PC-9 (cell line): Measurements from ENCODE around the gene USP31. TPM values are rescaled to one million over a fixed set of nuclear protein-coding genes. Genes with fewer than 3 reads are reported as not detected.

Experiments used
- BruUV-seq: library from RNA; stranded (reverse); fragments of 400-500 nt; replicated peaks from 2 replicates; lab custom pipeline; 2021; lab: Mats Ljungman, UMichigan
- CTCF ChIA-PET: fragments of 300-600 bp; sonication (Branson Sonifier 250); formaldehyde crosslinking; loops from one replicate; lab custom pipeline; 2022; ENCODE audit warnings: antibody characterized with exemption; lab: Charles Lee
- POLR2A ChIA-PET: fragments of 300-600 bp; sonication (Branson Sonifier 250); formaldehyde crosslinking; loops from one replicate; lab custom pipeline; 2022; ENCODE audit warnings: antibody characterized with exemption; ENCODE audit not compliant: unreplicated experiment; lab: Charles Lee
- DNase-seq, 2 experiments: peaks; one replicate each; pipeline versions ENCODE4 v3.0.0 to v3.0.0-alpha.2; 2015 to 2022; ENCODE audit warnings: mixed read lengths in 1 of 2
- H2AFZ ChIP-seq: fragments of 200-600 bp; sonication (generic); 2 replicates; pipeline ENCODE4 v1.8.1; 2017; ENCODE audit warnings: antibody characterized with exemption
- H3F3A ChIP-seq: fragments of 200-600 bp; sonication (generic); 2 replicates; pipeline ENCODE4 v1.8.1; 2017; ENCODE audit warnings: antibody characterized with exemption, mild to moderate bottlenecking, low read depth; ENCODE audit not compliant: insufficient read depth
- H3K27ac ChIP-seq: fragments of 200-600 bp; sonication (generic); 2 replicates; pipeline ENCODE4 v1.6.1; 2016; ENCODE audit warnings: mixed run types
- H3K27me3 ChIP-seq: fragments of 200-600 bp; sonication (generic); 2 replicates; pipeline ENCODE4 v1.6.1; 2016; ENCODE audit warnings: low read depth, mixed run types; ENCODE audit not compliant: insufficient read depth
- H3K36me3 ChIP-seq: fragments of 200-600 bp; sonication (generic); 2 replicates; pipeline ENCODE4 v1.6.1; 2016; ENCODE audit warnings: low read depth, mixed run types
- H3K4me1 ChIP-seq: fragments of 200-600 bp; sonication (generic); replicated peaks from 2 replicates; pipeline ENCODE4 v1.6.1; 2016; ENCODE audit warnings: mixed run types; ENCODE audit not compliant: insufficient read depth
- H3K4me2 ChIP-seq: fragments of 200-600 bp; sonication (generic); 2 replicates; pipeline ENCODE4 v1.6.1; 2017; ENCODE audit warnings: mixed run types
- H3K4me3 ChIP-seq: fragments of 200-600 bp; sonication (generic); 2 replicates; pipeline ENCODE4 v1.6.1; 2016; ENCODE audit warnings: mixed run types
- H3K79me2 ChIP-seq: fragments of 200-600 bp; sonication (generic); 2 replicates; pipeline ENCODE4 v1.6.1; 2017; ENCODE audit warnings: low read depth, mixed run types
- H3K9me2 ChIP-seq: fragments of 200-600 bp; sonication (generic); 2 replicates; pipeline ENCODE4 v1.8.1; 2017; ENCODE audit warnings: mild to moderate bottlenecking; ENCODE audit not compliant: insufficient read depth
- H3K9me3 ChIP-seq: fragments of 200-600 bp; sonication (generic); 2 replicates; pipeline ENCODE4 v1.8.1; 2016; ENCODE audit warnings: low read depth; ENCODE audit not compliant: insufficient read depth
- H4K20me1 ChIP-seq: fragments of 200-600 bp; sonication (generic); 2 replicates; pipeline ENCODE4 v1.8.1; 2017; ENCODE audit not compliant: insufficient read depth
- EZH2 ChIP-seq: fragments of 200-600 bp; sonication (generic); IDR thresholded peaks from 2 replicates; pipeline ENCODE4 v1.8.0; 2017; ENCODE audit warnings: antibody characterized with exemption, low read depth
- intact Hi-C: fragments of 100-400 bp; cut with micrococcal nuclease; formaldehyde crosslinking; loops from one replicate; pipeline ENCODE4 v1.10.0; 2022; ENCODE audit not compliant: unreplicated experiment
- total RNA-seq: library from RNA; stranded (reverse); gene quantifications from 2 replicates; pipeline ENCODE4 v1.2.3, GENCODE V29; 2021
- TF ChIP-seq, protein P1 (sequence below): fragments of 200-600 bp; sonication (generic); conservative IDR thresholded peaks from 2 replicates; pipeline ENCODE4 v1.6.1; 2017; ENCODE audit warnings: mixed run types, antibody characterized with exemption, mild to moderate bottlenecking, moderate library complexity

USP31 gene
- total RNA-seq, 1 experiment from 2014 or later = 12.1 TPM

DNA sequence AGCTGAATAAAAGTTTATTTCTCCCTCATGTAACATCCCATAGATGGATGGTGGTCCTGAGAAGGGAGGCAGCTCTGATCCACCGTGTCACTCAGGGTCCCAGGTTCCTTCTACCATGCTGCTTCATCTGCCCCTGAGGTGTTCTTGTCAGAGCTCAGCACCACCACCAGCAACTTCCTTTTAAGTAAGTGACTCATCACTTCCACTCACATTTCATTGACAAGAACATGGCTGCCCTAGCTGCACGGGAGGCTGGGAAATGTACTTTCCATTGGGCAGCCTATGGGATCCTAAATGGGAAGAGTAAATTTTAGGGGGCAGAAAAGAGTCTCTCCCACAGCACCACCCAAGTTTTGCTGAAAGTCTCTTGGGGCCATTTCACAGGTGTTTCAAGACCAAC, 134.7 kb downstream of the USP31 start:
- POLR2A ChIA-PET = no interaction called here
- Histone ChIP-seq H3K9me3 (no peaks in the 10 kb centered on the region), H3K4me1 (no peaks in the 10 kb centered on the region), H3K9me2 (no peaks in the 10 kb centered on the region), H3K4me2 (no peak overlapping the region), H3F3A (no peaks in the 10 kb centered on the region), H3K36me3 (no peaks in the 10 kb centered on the region), H4K20me1 (no peaks in the 10 kb centered on the region), H3K27ac (no peak overlapping the region), H2AFZ (no peak overlapping the region), H3K79me2 (no peaks in the 10 kb centered on the region), H3K27me3 (peaks cover 70% of the 10 kb centered on the region), H3K4me3 (no peak overlapping the region)
- no TSS peak for BruUV-seq
- intact Hi-C loops = no loop called here
- TF ChIP-seq, protein P1, sequence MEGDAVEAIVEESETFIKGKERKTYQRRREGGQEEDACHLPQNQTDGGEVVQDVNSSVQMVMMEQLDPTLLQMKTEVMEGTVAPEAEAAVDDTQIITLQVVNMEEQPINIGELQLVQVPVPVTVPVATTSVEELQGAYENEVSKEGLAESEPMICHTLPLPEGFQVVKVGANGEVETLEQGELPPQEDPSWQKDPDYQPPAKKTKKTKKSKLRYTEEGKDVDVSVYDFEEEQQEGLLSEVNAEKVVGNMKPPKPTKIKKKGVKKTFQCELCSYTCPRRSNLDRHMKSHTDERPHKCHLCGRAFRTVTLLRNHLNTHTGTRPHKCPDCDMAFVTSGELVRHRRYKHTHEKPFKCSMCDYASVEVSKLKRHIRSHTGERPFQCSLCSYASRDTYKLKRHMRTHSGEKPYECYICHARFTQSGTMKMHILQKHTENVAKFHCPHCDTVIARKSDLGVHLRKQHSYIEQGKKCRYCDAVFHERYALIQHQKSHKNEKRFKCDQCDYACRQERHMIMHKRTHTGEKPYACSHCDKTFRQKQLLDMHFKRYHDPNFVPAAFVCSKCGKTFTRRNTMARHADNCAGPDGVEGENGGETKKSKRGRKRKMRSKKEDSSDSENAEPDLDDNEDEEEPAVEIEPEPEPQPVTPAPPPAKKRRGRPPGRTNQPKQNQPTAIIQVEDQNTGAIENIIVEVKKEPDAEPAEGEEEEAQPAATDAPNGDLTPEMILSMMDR = no peak
- TF ChIP-seq EZH2 = no peak
- DNase-seq = no peak
- CTCF ChIA-PET = no interaction called here

Other genes starting within 250 kb of the USP31 start
- not detected in 2 replicates for gene SCNN1G, start 33.3 kb upstream of the USP31 start, total RNA-seq
- gene SCNN1B, start 152.8 kb upstream of the USP31 start, total RNA-seq = 0.57 and 0.60 TPM in 2 replicates